Left forelimb (tissue), 1 donor: ENCODE measurements around the gene ANKRD23.
"Not testable (repeated sequence)": the region's sequence is repeated elsewhere in the genome, so short reads cannot be mapped to it uniquely, and the experiment has no call there.

ENCODE experiments used
- DNase-seq: peaks from one replicate; pipeline ENCODE4 v3.0.0-alpha.2; 2018; ENCODE audit warnings: low spot score

The ANKRD23 gene

DNA sequence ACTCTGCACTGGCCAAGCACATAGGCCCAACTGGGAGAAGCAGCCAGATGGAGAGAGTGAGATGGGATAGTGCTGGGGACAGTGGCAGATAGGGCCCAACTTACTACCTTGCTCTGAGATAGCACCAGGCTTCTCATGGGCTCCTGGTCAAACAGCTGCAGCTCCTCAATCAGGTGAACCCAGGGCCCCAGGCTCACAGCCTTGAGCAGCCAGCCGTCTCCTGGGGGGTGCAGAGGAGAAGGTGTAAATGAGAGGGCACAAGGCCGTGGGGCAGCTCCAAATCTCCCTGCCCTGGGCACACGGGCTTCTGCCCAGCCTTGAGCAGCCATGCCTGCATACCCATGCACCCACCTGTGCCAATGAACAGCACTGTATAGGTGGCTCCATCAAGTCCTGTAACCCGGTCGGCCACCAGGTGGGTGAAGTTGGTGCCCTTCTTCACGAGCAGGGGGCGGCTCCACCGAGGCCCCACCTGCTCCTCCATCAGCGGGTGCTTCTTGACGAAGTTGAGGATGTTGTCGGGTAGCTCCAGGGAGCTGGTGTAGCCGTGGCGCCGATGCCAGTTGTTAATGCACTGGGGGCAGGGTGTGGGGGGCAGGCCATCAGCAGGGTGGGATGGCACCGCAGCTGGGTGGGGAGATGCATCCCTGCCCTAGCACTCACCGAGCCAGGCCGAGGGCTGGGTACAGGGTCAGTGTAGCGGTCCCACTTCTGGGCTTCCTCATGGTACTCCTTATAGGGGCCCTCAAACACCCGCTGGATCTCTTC is 19.9 kb upstream of the ANKRD23 start:
- no peak for DNase-seq

GRCh38 chr2:96863056-96863455 is 19.2 kb upstream of the ANKRD23 start:
- not testable (repeated sequence) for DNase-seq

DNA sequence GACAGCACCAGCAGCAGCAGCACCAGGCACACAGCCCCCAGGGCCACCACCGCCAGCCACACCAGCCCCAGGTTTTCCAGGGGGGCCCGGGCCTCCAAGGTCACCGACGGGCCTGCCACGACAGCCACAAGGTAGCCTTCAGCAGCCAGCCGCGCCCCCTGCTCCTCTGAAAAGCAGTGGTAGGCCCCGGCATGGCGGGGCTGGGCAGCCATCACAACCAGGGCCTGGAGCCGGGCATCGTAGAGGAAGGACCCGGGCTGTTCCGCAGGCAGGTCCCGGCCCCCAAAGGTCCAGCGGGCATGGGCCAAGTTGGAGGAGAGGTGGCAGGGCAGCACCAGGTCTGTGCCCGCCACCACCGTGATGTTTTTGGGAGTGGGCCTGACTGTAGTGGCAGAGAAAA is 17.3 kb upstream of the ANKRD23 start:
- DNase-seq, result no peak

GRCh38 chr2:96860065-96861029 is 16.5 kb upstream of the ANKRD23 start:
- DNase-seq, result no peak

GRCh38 chr2:96859681-96860064 is 15.9 kb upstream of the ANKRD23 start:
- no peak for DNase-seq

- no peak for DNase-seq
Observed at GRCh38 chr2:96859099-96859649, 15.4 kb upstream of the ANKRD23 start.

DNA sequence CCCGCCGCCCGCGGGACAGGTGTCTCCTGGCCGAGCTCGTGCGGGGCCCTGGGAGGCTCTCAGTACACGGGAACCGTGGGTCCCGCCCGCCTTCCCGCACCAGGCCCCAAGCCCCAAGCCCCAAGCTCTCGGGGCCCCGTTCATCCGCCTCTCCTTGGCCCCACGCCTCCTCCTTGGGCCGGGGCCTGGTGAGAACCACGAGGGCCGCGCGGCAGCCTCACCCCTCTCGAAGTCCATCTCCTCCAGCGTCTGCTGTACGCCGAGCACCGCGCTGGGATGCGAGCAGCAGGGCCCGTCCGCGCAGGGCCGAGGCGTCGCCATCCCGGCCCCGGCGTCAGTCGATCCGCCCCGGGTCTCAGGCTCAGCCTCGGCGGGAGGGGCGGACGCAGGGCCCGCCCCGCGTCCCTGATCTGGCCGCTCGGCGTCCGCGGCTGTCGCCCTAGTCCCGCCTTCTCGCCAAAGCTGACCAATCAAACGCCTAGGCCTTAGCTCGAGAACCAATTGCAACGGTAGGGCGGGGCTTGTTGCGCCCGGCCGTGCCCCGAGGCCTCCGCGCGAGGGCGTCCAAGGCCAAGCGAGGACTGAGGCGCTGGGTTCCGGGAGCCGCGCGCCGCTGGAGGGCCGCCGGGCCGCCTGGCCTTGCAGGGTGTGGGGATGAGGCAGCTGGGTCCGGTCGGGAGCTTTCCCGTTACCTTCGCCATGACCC is 14.0 kb upstream of the ANKRD23 start, which contains the start of gene ANKRD39:
Gene ANKRD39 (minus strand): TSS at position 350 of the 706 bp plus-strand sequence. CDS start 29 bp downstream, at position 321.
- DNase-seq, result peak; percentile 99

DNA sequence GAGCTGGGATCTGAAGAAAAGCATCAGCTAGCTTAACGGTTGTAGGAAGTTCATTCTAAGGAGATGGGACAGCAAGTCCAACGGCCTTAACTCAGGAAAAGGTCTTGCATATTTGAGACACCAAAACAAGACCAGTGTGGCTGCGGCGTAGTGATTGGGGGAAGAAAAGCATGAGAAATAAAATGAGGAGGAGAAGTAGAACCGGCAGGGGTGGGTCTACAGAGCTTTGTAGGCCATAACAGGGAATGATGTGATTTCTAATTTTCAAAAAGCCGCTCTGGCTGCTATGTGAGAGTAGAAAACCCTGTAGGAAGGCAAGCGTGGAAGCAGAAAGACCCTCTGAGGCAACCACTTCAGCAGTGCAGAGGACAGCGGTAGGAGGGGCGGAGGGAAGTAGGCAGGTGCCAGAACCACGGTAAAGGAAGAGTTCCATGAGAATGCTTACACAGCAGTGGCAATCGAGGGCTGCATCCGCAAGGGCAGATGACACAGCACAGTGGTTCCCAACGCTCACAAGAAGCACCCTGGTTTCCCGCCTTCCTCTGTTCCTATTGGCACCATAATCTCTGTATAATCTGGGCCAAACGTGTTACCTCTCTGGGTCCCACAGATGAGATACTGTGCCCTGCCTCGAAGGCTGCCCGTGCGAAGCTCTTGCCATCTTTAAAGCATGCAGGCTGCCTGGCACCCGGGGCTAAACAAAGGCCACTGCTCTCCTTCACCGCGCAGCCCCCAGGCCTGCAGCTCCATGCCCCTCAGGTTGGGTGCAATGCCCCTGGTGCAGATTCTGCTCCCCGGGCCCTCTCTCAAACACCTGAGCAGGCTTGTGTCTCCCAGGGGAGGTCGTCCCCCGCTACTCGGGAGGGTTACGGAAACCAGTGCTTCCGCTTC is 13.2 kb upstream of the ANKRD23 start:
- DNase-seq, result no peak

DNA sequence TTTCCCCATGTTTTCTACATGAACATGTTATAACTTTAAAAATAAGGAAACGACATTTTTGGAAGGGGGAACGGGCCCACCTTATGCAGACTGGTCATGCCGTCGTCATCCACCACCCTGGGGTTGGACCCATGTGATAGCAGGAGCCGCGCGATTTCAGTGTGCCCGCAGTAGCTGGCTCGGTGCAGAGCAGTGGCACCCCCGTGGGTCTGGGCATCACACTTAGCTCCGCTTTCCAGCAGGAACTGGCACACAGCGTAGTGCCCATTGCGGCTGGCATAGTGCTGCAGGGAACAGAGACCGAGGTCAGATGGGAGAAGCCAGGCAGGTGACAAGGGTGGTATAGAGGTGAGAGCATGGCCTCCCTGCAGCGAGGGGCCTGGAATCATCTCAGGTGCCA is 9.5 kb upstream of the ANKRD23 start:
- no peak for DNase-seq

DNA sequence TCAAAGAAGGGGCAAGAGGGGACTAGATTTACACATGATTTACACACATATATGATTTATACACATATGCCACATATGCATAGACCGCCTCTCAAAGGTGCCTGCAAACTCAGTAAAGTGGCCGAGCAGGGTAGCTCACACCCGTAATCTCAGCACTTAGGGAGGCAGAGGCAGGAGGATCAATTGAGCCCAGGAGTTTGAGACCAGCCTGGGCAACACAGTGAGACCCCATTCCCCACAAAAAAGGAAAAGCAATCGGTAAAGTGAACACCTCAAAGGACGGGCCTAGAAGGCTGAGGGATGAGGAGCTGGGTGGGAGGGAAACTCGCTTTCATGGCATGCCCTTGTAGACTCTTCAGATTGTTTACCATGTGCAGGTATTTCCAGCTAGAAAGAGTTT is 8.8 kb upstream of the ANKRD23 start:
- DNase-seq, result no peak

GRCh38 chr2:96848264-96848663 is 4.4 kb upstream of the ANKRD23 start:
- no peak for DNase-seq

DNA sequence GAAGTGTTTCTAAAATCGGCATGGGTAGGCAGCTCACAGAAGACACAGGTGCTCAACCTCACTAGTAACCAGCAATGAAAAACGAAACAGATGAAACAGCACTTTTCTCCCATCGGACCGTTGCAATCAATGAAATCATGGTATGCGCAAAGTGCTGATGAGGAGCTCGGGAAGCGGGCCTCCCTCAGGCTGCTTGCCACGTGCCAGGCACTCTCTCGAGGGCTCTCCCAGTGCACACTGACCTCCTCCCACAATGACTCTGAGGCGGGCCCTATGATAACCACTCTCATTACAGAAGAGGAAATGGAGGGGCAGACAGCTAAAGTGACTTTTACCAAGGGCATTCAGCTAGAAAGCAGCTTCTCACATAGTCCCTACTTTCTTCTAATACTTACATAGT is 3.8 kb upstream of the ANKRD23 start:
- DNase-seq, result no peak

GRCh38 chr2:96846825-96847224 is 3.0 kb upstream of the ANKRD23 start:
- DNase-seq, result no peak

GRCh38 chr2:96844405-96844808 is 586 bp upstream of the ANKRD23 start:
- no peak for DNase-seq

DNA sequence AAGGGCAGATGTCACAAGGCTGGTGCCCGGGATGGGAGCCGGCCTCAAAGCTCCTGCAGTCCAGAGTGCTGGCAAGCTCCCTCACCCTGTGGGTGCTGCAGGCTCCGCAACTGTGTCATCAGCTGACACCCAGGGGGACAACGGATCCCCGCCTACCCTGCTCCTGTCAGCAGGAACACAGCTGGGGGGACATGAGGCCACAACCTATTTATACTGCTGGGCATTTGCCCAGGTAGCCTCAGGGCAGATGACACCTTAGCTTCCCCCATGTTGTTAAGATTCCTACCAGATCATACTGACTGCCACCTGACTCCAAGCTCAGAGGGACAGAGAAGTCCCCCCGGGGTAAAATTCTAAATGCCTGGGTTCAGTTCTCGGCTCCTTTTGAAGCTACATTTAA is 1.2 kb downstream of the ANKRD23 start:
- DNase-seq, result no peak

- DNase-seq, result no peak
Observed at GRCh38 chr2:96841701-96842495, 1.9 kb downstream of the ANKRD23 start.

DNA sequence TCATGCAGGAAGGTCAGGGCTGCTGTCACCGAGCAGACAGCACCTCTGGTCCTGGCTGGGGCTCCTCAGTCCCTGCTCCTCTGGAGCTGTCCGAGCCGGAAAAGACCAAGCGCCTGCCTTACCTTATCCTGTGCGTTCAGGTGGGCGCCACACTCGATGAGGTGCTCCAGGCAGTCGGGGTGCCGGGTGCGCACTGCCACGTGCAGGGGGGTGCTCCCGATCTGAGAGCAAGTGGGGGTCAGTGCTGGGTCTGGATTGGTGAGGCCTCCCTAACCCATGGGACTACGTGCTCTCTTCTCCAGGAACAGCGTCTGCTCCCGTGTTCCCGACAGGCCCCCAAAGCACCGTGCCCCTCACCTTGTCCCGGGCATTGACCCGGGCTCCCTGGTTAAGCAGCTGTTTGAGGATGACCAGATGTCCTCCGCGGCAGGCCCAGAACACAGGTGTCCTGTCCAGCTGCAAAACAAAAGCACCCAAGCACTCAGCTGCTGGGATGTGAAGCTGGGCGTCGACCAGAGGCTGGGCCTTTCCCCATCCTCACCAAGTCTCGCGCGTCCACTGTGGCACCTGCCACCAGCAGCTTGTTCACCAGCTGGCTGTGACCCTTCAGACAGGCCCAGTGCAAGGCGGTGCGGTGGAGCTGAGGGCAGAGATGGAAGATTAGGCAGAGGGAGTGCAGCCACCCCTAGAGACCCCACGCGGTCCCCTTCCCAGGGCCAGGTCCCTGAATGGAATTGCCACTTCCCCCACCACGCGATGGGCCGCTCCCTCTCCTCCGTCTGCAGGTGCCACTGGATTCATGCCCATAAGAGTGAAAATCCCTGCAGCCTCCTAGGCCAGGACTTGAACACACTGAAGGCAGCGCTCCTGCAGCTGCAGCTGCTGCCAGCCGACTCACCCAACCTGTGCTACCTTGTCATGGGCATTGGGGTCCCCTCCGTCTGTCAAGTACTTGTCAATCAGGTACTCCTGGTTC is 3.7 kb downstream of the ANKRD23 start:
- no peak for DNase-seq

DNA sequence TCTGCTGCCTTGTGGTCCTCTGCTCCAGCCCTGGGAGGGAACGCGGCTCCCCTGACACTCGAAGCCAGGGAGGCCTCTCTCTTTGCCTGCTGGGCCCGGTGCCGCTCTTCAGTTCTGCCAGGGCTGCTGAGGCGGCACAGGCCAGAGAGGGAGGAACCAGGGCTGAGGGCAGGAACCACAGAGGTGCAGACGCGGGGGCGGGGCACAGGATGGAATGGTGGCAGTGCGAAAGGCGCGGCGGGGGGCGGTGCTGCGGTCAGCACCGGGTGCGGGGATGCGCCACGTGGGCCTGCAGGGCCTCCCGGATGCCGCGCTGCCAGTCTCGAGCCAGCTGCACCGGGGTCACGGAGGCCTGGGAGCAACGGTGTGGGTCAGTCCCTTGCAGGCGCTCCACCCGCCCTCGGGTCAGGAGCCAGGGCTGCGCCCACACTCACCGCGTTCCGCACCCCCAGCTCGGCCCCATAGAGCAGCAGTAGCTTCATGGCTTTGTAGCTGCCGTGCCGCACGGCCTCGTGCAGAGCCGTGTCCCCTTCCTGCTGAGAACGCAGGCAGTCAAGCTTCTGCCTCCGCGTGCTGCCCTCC is 4.4 kb downstream of the ANKRD23 start:
- no peak for DNase-seq
